B cell (primary cell): ENCODE data around the gene ABCA9. TPM values are rescaled to one million over a fixed set of nuclear protein-coding genes. Genes with fewer than 3 reads are reported as not detected.
"Not testable (repeated sequence)": the region's sequence is repeated elsewhere in the genome, so short reads cannot be mapped to it uniquely, and the experiment has no call there.

Experiments
- ATAC-seq: fragments of 200-7000 bp; cut with Tn5 transposase; one replicate; pipeline ENCODE4 v1.10.0; 2021; ENCODE audit warnings: low read depth, mild to moderate bottlenecking, moderate number of reproducible peaks, moderate library complexity
- CTCF ChIA-PET: fragments of 350-600 bp; sonication (Branson Sonifier 250); formaldehyde crosslinking; loops from one replicate; lab custom pipeline; 2021; ENCODE audit warnings: antibody characterized with exemption, inconsistent platforms; lab: Charles Lee
- POLR2A ChIA-PET: fragments of 350-600 bp; sonication (Branson Sonifier 250); formaldehyde crosslinking; loops from one replicate; lab custom pipeline; 2021; ENCODE audit warnings: antibody characterized with exemption; lab: Charles Lee
- DNase-seq: peaks from one replicate; pipeline ENCODE4 v3.0.0; 2013
- H2AFZ ChIP-seq: 2 replicates; pipeline ENCODE4 v1.6.1; 2012; ENCODE audit warnings: mild to moderate bottlenecking, low read depth, low read length; ENCODE audit not compliant: insufficient read depth, poor library complexity, severe bottlenecking
- H3K27ac ChIP-seq, 2 donors: 1 replicate in 1 of 2; 2 replicates in 1 of 2; pipeline ENCODE4 v1.5.1; 2012 to 2013; ENCODE audit warnings: low read length in 2 of 2, mild to moderate bottlenecking in 2 of 2, moderate library complexity in 1 of 2
- H3K27me3 ChIP-seq, 4 experiments: fragments of 200-600 bp in 1 of 4; sonication (generic) in 1 of 4; replicated peaks in 1 of 4; 1 replicate in 2 of 4; 2 replicates in 2 of 4; pipeline versions ENCODE4 v1.6.1 to v1.7.0; 2013 to 2016; ENCODE audit warnings: low read length in 3 of 4, mild to moderate bottlenecking in 2 of 4, mixed read lengths in 1 of 4, moderate library complexity in 1 of 4; ENCODE audit not compliant: insufficient read depth in 4 of 4, control insufficient read depth in 3 of 4; ENCODE audit errors: control extremely low read depth in 1 of 4
- H3K36me3 ChIP-seq, 2 experiments: replicated peaks in 1 of 2; 1 replicate in 1 of 2; 2 replicates in 1 of 2; pipeline versions ENCODE4 v1.6.1 to v1.7.1; 2013; ENCODE audit warnings: low read length in 1 of 2; ENCODE audit not compliant: insufficient read depth in 2 of 2, control insufficient read depth in 1 of 2; ENCODE audit errors: control extremely low read depth in 1 of 2, extremely low read depth in 1 of 2
- H3K4me1 ChIP-seq, 2 donors: fragments of 200-600 bp in 1 of 2; sonication (generic) in 1 of 2; 1 replicate in 1 of 2; 2 replicates in 1 of 2; pipeline versions ENCODE4 v1.5.1 to v1.6.1; 2013 to 2017; ENCODE audit warnings: low read length in 2 of 2; ENCODE audit not compliant: control insufficient read depth in 2 of 2, insufficient read depth in 2 of 2
- H3K4me2 ChIP-seq: replicated peaks from 2 replicates; pipeline ENCODE3; 2012; ENCODE audit warnings: mild to moderate bottlenecking, low read depth, low read length; ENCODE audit not compliant: poor library complexity, severe bottlenecking
- H3K4me3 ChIP-seq, 5 experiments: fragments of 200-600 bp in 1 of 5; sonication (generic) in 1 of 5; 1 replicate in 3 of 5; 2 replicates in 2 of 5; pipeline versions ENCODE4 v1.5.1 to v1.7.0; 2011 to 2016; ENCODE audit warnings: low read length in 4 of 5, mild to moderate bottlenecking in 4 of 5, low read depth in 2 of 5, control low read depth in 1 of 5, moderate library complexity in 1 of 5; ENCODE audit not compliant: insufficient read depth in 1 of 5; ENCODE audit errors: control extremely low read depth in 1 of 5, extremely low read depth in 1 of 5
- H3K79me2 ChIP-seq: fragments of 200-600 bp; sonication (generic); one replicate; pipeline ENCODE4 v1.6.0; 2016; ENCODE audit warnings: low read length; ENCODE audit not compliant: control insufficient read depth, insufficient read depth
- H3K9ac ChIP-seq: fragments of 200-600 bp; sonication (generic); 2 replicates; pipeline ENCODE4 v1.6.1; 2017; ENCODE audit warnings: mild to moderate bottlenecking, low read length, moderate library complexity
- H3K9me3 ChIP-seq, 3 donors: one replicate each; pipeline versions ENCODE4 v1.6.1 to v1.7.1; 2013; ENCODE audit warnings: low read length in 2 of 3; ENCODE audit not compliant: control insufficient read depth in 2 of 3, insufficient read depth in 1 of 3; ENCODE audit errors: control extremely low read depth in 1 of 3
- H4K20me1 ChIP-seq: 2 replicates; pipeline ENCODE4 v1.6.0; 2012; ENCODE audit warnings: mild to moderate bottlenecking, low read length; ENCODE audit not compliant: insufficient read depth, control insufficient read depth, poor library complexity, severe bottlenecking
- H3K27ac Mint-ChIP-seq: one replicate; pipeline ENCODE4 v1.8.0; 2021; ENCODE audit warnings: mixed read lengths
- H3K27me3 Mint-ChIP-seq: one replicate; pipeline ENCODE4 v1.8.0; 2021; ENCODE audit warnings: mixed read lengths
- H3K4me1 Mint-ChIP-seq: one replicate; pipeline ENCODE4 v1.8.0; 2021; ENCODE audit warnings: mixed read lengths
- H3K4me3 Mint-ChIP-seq: one replicate; pipeline ENCODE4 v1.8.0; 2021; ENCODE audit warnings: mixed read lengths
- H3K9me3 Mint-ChIP-seq: one replicate; pipeline ENCODE4 v1.8.0; 2022; ENCODE audit warnings: mixed read lengths; ENCODE audit not compliant: insufficient read depth
- EZH2 ChIP-seq: IDR thresholded peaks from 2 replicates; pipeline ENCODE4 v1.6.1; 2012; ENCODE audit warnings: borderline replicate concordance, low read depth, mild to moderate bottlenecking, moderate library complexity, low read length; ENCODE audit not compliant: insufficient read depth, poor library complexity, severe bottlenecking
- WGBS: methylation state at CpG from one replicate; pipeline ENCODE4 v1.1.5; 2013; ENCODE audit warnings: missing lambda C conversion rate; ENCODE audit not compliant: insufficient coverage; 5-methylcytosine and 5-hydroxymethylcytosine counted together
- intact Hi-C: fragments of 100-400 bp; cut with micrococcal nuclease; formaldehyde crosslinking; loops from one replicate; pipeline ENCODE4 v1.10.0; 2022
- polyA plus RNA-seq: library from polyadenylated mRNA; depleted of rRNA; stranded (reverse); fragments of >200 nt; gene quantifications from 2 replicates; pipeline ENCODE4 v1.2.3, GENCODE V29; 2012
- total RNA-seq, 2 donors: library from RNA; stranded (reverse); fragments of 120-200 nt in 1 of 2; gene quantifications; 1 replicate in 1 of 2; 2 replicates in 1 of 2; pipeline versions ENCODE4 v1.2.3 to v1.2.4, GENCODE V29; 2013 to 2022
- TF ChIP-seq, protein P1 (sequence below): fragments of 200-600 bp; IDR thresholded peaks from one replicate; pipeline ENCODE4 v1.8.0; 2022; ENCODE audit warnings: antibody characterized with exemption, mild to moderate bottlenecking

The ABCA9 gene
- total and polyA plus RNA-seq, 2 donors (not counting 1 experiment from before 2014, with no cell fraction given), result 0.06 to 0.91 TPM

DNA sequence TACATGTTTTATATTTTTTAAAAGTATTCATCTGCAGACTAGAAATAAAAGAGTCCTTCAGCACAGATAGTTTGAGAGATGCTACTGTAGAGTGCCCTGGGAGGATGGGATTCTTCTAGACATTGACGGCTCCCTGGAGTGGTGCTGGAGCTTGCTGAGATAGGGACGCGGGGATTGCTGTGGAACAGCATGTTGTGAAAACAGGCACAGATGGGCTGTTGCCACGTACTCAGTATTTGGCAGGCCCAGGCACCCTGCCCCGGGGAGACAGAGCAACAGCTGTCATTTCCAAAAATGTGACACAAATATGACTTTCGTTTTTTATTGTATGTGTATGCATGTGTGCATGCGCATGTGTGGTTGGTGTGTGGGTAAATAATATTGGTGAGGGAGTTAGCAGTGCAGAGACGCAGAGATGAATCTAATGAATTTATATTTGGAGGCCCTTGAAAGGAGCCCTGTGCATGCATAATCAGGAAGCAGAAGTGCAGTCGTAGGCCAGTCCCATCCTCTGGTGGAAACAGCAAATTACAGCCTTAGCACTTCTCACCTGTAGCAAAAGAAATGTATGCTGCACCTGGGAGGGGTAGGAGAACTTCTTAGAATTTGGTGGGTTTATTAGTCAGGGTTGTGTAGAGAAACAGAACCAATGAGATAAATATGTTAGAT is 99.4 kb downstream of the ABCA9 start:
- intact Hi-C loops, result no loop called here

DNA sequence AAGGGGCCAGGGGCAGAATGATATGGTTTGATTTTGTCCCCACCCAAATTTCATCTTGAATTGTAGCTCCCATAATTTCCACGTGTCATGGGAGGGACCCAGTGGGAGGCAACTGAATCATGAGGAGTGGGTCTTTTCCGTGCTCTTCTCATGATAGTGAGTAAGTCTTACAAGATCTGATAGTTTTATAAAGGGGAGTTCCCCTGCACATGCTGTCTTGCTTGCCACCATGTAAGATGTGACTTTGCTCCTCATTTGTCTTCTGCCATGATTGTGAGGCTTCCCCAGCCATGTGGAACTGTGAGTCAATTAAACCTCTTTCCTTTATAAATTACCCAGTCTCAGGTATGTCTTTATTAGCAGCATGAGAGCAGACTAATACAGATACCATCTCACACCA is 101.6 kb downstream of the ABCA9 start:
- H3K9me3 Mint-ChIP-seq, POLR2A ChIA-PET, H3K9ac ChIP-seq, ATAC-seq, H3K4me1 Mint-ChIP-seq, H3K4me3 ChIP-seq, H3K36me3 ChIP-seq, H3K4me3 Mint-ChIP-seq, H3K4me1 ChIP-seq, H2AFZ ChIP-seq, H3K79me2 ChIP-seq, H4K20me1 ChIP-seq, H3K27me3 Mint-ChIP-seq, H3K9me3 ChIP-seq, H3K4me2 ChIP-seq, intact Hi-C loops, H3K27ac Mint-ChIP-seq, H3K27ac ChIP-seq, H3K27me3 ChIP-seq, DNase-seq, CTCF ChIA-PET: not testable (repeated sequence)
- WGBS, result no CpG with 5 or more reads among the region's 2 CpGs

More for the DNA sequence above, 99.4 kb downstream of the ABCA9 start:
- Histone ChIP-seq H3K4me3 (no peak overlapping the region), H3K27ac (no peak overlapping the region), H3K9ac (no peak overlapping the region), H3K27me3 (peaks cover 0 to 3% (median 0%) of the 10 kb centered on the region in 4 experiments), H3K9me3 (peaks cover 0 to 1% (median 0%) of the 10 kb centered on the region in 3 donors), H4K20me1 (no peaks in the 10 kb centered on the region), H3K4me2 (no peak overlapping the region), H2AFZ (no peak overlapping the region), H3K36me3 (no peaks in the 10 kb centered on the region), H3K79me2 (no peaks in the 10 kb centered on the region), H3K4me1 (no peaks in the 10 kb centered on the region)
- DNase-seq (no peak), ATAC-seq (no peak)
- TF ChIP-seq EZH2, result no peak
- TF ChIP-seq, protein P1, sequence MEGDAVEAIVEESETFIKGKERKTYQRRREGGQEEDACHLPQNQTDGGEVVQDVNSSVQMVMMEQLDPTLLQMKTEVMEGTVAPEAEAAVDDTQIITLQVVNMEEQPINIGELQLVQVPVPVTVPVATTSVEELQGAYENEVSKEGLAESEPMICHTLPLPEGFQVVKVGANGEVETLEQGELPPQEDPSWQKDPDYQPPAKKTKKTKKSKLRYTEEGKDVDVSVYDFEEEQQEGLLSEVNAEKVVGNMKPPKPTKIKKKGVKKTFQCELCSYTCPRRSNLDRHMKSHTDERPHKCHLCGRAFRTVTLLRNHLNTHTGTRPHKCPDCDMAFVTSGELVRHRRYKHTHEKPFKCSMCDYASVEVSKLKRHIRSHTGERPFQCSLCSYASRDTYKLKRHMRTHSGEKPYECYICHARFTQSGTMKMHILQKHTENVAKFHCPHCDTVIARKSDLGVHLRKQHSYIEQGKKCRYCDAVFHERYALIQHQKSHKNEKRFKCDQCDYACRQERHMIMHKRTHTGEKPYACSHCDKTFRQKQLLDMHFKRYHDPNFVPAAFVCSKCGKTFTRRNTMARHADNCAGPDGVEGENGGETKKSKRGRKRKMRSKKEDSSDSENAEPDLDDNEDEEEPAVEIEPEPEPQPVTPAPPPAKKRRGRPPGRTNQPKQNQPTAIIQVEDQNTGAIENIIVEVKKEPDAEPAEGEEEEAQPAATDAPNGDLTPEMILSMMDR, result no peak
- H3K4me1 Mint-ChIP-seq, result no peaks in the 10 kb centered on the region
- H3K9me3 Mint-ChIP-seq, result peaks cover 5% of the 10 kb centered on the region
- ChIA-PET CTCF (no interaction called here), POLR2A (no interaction called here)
- H3K27ac Mint-ChIP-seq, result no peak overlapping the region
- 72% methylated on average over 9 of the region's 9 CpGs for WGBS
- no peak overlapping the region for H3K4me3 Mint-ChIP-seq
- no peaks in the 10 kb centered on the region for H3K27me3 Mint-ChIP-seq
